ENCODE measurements around the gene IST1.

GRCh38 chr16:71912534-71913275 lies 17.4 kb downstream of the IST1 start:
- no peak for TF ChIP-seq REST (IDR thresholded peaks at IDR 0.05; ENCODE audit: low read depth, low read length)
- TF ChIP-seq CTCF (IDR thresholded peaks at IDR 0.05 in 2 of 3, conservative IDR thresholded peaks at IDR 0.05 in 1 of 3; ENCODE audit: control insufficient read depth in 2 of 3, extremely low read depth in 1 of 3, insufficient read depth in 1 of 3, low read depth in 3 of 3, low read length in 3 of 3): no peak
- TF ChIP-seq SIX5 (IDR thresholded peaks at IDR 0.05; ENCODE audit: low read depth, low read length, severe bottlenecking): no peak
- TF ChIP-seq TBL1XR1 (IDR thresholded peaks at IDR 0.05; ENCODE audit: low read depth, low read length): no peak

Data from GM12878 (cell line).